Middle frontal gyrus (tissue), 1 donor: ENCODE data around the gene SRBD1.

Experiments
- DNase-seq: peaks from one replicate; pipeline ENCODE4 v3.0.0-alpha.2; 2015; ENCODE audit warnings: low spot score; ENCODE audit errors: extremely low spot score

SRBD1 gene

GRCh38 chr2:45631955-45632354 is 20.9 kb upstream of the SRBD1 start:
- no peak for DNase-seq

- DNase-seq = no peak
These were observed 20.3 kb upstream of the SRBD1 start for GRCh38 chr2:45631319-45631718.

GRCh38 chr2:45629971-45630370 is 18.9 kb upstream of the SRBD1 start:
- no peak for DNase-seq

- no peak for DNase-seq
These were observed 16.8 kb upstream of the SRBD1 start for GRCh38 chr2:45627911-45628310.

- no peak for DNase-seq
These were observed 15.5 kb upstream of the SRBD1 start for GRCh38 chr2:45626387-45627221.

GRCh38 chr2:45625824-45626223 is 14.8 kb upstream of the SRBD1 start:
- no peak for DNase-seq

- no peak for DNase-seq
These were observed 12.0 kb upstream of the SRBD1 start for GRCh38 chr2:45623098-45623497.

- DNase-seq = no peak
These were observed 11.4 kb upstream of the SRBD1 start for GRCh38 chr2:45622336-45623075.

GRCh38 chr2:45617496-45617895 is 6.4 kb upstream of the SRBD1 start:
- DNase-seq = no peak

GRCh38 chr2:45616658-45617411 is 5.8 kb upstream of the SRBD1 start:
- no peak for DNase-seq

- DNase-seq = no peak
These were observed 3.9 kb upstream of the SRBD1 start for GRCh38 chr2:45614871-45615415.

GRCh38 chr2:45614330-45614729 is 3.3 kb upstream of the SRBD1 start:
- DNase-seq = no peak

GRCh38 chr2:45612731-45613130 is 1.7 kb upstream of the SRBD1 start:
- DNase-seq = no peak

- DNase-seq = no peak
These were observed 1.2 kb upstream of the SRBD1 start for GRCh38 chr2:45612285-45612684.

GRCh38 chr2:45610281-45611019 is 617 bp downstream of the SRBD1 start:
- peak; percentile 67 for DNase-seq

- no peak for DNase-seq
These were observed 3.4 kb downstream of the SRBD1 start for GRCh38 chr2:45607701-45608100.

GRCh38 chr2:45606796-45607195 is 4.3 kb downstream of the SRBD1 start:
- no peak for DNase-seq

- no peak for DNase-seq
These were observed 6.0 kb downstream of the SRBD1 start for GRCh38 chr2:45605116-45605515.

GRCh38 chr2:45602624-45603023 is 8.4 kb downstream of the SRBD1 start:
- DNase-seq = no peak

- DNase-seq = no peak
These were observed 12.5 kb downstream of the SRBD1 start for GRCh38 chr2:45598545-45598944.

GRCh38 chr2:45596761-45597160 is 14.3 kb downstream of the SRBD1 start:
- no peak for DNase-seq
